ENCODE results near the gene CCHCR1.

The CCHCR1 gene

GRCh38 chr6:31126396-31127175 is 31.0 kb downstream of the CCHCR1 start:
- DNase-seq = no peak

DNA sequence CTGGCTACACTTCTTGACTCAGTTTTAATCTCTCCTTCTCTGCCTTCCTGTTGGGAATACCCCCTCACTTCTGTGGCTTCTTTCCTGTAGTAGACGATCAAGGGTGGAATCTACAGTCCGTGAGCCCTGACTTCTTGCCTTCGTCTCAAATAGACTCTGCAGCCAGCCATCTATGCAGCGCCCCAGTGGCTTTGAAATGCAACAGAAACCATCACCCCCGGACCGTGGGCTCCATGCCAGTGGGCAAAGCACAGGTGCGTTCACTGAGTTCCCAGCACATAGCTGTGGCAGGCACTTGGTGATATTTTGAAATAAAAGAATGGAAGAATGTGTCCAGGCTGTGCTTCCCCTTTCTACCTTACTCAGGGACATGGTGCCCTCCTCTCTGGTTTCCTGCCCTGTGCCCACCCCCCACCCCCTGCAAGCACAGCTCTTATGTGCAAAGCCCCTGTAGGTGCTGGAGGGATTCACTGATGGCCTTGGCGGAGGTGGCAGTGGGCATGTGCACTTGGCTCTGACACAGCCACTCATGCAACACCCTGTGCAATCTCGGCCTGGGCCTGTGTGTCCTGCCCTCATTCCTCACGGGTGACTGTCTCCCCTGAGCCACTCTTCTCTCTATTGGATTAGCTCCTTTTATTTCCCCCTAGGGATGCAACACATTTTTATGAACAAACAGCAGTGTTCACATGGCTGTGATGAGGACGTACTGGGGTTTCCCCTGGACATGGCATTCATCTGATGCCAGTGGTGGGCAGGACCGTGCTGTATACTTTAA is 31.8 kb downstream of the CCHCR1 start:
- no peak for DNase-seq

DNA sequence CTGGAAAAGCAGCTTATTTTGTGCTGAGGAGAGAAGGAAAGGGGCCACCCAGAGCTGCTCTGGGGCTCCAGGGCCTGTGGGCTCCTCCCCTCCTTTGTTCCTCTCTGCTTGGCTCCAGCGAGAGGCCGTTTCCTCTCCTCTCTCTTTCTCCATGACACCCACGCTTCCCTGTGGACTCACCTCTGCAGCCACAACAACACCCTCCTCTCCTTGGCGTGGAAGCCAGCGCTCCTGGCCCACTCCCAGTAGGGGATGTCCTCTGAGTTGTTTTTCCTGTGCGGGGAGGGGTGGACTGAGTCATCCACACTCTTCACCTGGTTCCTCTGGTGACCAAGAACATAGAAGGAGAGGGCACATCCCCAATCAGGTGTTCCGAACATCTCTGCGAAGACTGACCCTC is 32.4 kb downstream of the CCHCR1 start:
- DNase-seq = no peak

DNA sequence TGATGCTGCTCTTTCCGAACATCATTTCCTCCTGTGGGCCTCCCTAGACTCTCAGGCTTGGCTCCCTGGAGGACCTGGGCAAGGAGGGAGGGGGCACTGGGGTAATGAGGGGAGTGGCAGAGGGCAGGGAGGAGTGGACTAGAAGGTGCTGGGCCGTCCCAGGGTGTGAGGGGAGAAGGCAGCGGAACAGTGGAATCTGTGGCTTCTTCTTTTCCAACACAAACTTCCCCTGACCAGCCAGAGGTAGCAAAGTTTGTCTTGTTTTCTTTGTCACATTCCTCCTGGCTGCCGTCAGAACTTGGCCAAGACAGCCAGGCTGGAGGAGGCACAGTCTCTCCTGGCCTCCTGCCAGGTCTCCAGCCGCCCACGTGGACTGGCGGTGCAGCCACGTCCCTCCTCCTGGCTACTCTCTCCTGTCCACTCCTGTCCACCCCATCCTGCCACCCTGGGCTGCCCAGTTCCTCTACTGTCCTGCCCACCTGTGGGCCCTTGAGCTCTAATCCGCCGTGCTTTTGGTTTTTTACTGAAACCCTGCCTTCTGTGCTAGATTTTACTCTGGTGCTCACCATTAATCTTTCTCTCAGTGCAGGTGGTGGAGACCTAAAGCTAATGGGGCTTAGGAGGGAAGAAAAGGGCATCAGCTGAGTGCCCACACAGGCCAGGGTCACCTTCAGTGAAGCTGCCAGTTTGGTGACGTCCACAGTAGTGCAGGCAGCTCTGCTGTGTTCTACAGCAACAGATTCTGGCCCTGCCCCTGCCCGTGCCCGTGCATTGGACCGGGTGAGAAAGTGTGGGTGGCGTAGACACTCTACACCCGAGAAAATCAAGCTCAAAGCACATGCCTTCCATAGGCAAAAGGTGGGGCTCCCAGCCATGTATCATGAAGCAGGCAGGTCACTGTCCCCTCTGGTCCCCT is 34.6 kb downstream of the CCHCR1 start:
- no peak for DNase-seq

DNA sequence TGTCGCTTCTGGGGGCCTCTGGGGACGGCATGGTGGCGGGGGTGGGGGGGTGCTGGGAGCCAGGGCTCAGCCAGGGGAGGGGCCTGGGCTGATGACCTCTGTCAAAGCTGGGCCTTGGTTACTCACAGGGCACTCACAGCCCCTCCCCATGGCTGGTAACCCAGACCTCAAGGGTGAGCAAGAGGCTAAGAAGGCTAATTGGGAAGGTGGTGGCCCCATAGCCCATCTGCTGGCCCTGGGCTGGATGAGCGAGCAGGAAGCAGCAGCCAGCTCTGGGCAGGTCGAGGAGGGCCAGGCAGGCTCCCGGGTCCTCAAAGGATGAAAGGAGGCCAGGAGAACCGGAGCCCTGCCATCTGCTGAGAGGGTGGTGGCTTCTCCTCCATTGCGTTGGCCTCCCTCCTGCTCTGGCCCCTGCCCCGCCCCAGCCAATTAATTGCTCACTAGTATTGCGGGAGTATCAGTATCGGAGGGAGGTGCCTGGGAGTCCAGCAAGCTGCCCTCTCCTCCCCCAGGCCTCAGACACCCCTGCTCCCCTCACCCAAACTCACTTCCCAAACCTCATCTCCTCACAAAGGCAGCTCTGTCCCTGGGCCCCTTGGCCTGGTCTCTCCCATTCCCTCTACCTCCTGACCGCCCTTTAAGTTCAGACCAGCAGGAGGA is 36.3 kb downstream of the CCHCR1 start:
- DNase-seq = no peak

DNA sequence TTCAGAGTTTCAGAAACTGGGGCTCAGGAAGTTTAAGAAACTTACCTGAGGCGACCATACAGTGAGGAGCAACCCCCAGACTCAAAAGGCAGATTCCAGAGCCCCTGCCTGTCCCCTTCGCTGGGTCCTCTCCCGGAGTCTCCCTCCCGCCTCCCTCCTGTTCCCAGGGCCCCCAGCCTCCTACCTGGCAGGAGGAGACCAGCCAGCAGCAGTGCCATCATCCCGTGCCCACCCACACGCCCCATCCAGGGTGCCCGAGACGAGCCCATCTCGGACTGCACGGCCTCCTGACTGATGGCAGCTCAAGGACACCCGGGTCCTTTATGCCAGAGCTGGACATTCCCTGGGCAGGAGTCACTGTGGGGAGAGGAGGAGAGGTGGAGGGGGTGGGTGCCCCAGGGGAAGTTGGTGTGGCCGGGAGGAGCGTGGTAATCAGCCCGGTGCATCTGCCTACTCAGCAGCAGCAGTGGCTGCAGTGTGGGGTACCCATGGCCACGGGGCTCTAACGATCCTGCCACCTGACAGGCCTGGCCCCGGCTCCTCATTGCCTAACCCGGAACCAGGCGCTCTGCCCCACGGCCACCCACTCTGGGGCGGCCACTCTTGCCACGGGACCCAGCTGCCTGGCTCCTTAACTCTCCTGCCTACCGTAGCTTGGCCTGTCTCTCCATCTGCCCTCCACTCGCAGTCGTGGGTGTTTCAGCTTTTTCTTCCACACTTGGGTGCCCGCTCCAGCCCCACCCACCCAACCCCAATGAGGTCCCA is 37.3 kb downstream of the CCHCR1 start, which contains the start of gene CDSN:
Gene CDSN, minus strand, starts transcription at position 296 of the 765 bp plus-strand sequence. Its CDS starts 27 bp downstream, at position 269.
- no peak for DNase-seq

GRCh38 chr6:31118178-31118577 is 39.4 kb downstream of the CCHCR1 start:
- no peak for DNase-seq

DNA sequence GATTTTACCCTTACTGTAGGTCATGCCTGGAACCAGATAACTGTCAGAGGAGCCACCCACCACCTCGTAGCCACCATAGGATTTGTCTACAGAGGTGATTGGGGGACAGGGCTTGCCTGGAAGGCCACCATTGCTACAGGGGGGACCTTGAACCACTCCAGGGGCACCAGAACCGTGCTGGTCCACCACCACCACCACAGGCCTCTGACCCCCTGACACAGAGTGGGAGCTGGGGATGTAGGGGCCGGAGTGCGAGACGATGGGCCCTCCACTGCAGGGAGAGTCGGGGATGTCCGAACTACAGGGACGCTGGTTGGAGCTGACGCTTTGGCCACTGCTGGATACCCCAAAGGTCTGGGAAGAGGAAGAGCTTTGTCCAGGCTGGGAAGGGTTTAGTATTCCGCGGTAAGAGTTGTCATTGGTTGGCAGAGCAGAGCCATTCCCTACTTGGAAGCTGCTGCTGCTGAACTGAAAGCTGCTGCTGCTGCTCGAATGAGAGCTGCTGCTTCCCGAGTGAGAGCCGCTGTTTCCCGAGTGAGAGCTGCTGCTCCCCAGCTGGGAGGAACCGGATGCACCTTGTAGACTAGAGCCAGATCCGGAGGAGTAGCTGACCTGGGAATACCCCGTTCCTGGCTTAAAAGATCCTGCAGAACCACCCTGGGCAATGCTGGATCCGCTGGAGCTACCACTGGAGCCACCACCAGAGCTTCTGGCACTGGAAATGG is 40.8 kb downstream of the CCHCR1 start:
- DNase-seq = no peak

DNA sequence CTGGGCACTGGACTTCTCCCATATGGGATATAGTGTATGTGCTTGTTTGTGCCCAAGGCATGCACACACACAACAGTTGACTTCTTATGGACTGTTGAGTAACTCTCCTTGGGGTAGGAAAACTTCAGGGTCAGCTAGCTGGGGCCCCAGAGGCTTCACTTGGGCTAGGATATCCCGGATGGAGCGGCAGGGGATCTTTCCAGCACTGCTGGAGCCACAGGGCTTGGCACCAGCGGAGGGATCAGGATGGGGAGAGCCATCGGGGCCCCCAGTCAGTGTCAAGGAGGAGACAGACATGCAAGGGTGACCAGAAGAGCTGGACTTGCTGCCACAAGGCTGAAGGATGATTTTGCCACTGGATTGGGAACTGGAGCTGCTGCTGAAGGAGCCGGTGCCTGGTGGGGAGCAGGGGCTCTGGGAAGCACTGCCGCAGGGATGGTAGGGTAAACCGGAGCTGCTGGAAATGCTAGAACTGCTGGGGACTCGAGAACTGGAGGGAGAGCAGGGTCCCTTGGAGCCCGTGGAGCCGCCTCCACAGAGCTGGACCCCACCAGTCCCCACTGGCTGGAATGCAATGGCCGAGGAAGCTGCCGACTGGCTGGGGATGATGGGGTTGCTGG is 41.6 kb downstream of the CCHCR1 start:
- no peak for DNase-seq

DNA sequence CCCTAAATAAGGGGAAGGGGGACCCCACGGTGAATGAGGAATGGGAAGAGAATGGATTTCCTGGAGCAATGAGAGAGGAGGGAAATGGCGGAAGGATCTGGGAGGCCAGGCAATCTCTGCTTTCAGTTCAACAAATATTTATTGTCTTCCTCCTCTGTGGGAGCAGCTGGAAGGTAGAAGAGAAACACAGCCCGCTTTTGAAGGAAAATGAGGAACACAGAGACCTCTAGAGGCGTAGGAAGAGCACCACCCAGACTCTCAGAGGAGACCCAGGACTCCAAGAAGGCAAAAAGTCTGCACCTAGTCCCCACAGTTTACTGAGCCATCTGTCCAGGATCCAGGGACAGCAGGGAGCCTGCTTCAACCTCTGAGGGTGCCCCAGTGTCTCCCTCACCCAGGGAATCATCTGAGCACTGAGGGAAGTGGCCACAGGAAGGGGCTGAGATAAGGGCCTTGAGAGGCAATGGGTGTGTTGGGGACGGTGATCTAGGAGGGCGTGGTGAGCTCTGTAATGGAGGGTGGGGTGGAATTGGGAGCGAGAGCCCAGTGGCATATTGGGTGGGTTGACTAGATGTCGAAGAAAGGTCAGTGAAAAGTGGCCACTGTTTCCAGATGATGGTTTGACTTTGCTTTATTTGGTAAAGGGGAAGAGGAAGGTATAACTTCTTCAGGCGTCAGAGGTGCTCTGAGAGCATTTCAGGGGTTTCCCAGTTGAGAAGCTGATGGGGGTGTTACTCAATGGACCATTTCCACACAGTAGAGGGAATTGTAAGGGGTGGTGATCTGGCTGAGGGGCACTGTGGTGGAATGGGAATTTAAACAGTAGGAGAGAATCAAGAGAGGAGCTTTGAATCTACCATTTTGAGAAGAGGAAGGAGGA is 42.4 kb downstream of the CCHCR1 start:
- DNase-seq = no peak

DNA sequence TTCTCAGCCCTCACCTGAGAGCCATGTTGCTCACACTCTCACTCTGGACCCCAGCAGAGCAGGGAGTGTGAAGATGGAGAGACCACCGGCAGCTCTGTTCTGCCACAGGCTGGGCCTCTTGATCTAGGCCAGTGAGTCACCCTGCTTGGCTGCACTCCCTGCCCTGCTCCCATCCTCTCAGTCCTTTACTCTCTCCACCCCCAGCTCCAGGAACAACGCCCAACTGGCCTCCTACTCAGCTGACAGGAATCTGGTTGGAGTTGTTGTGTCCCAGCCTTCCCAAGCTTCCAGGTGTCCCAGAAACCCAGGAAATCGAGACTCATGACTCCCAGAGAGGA is 43.1 kb downstream of the CCHCR1 start, which contains the start of gene PSORS1C1:
Gene PSORS1C1, plus strand, starts transcription at position 260 of the 338 bp plus-strand sequence. CDS start 14,833 bp downstream, outside the sequence.
- no peak for DNase-seq

GRCh38 chr6:31113861-31114540 is 43.6 kb downstream of the CCHCR1 start:
- DNase-seq = no peak

DNA sequence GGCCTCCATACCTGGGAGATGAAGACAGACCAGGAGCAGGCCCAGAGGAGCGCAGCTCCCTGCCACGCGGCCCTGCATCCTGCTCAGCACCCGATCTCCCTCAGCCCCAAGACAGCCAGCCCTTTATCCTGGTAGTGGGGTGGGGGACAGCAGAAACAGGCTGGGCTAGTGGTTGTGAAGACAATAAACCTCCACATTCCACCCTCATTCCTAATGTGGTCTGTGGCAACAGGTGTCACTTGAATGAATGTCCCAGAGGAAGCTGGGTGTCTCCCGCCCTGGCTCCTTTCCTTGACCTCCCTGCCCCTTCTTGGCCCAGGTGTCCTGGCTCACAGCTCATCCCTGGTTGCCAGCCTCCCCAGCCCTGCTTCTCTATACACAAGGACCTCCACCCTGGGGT is 45.1 kb downstream of the CCHCR1 start, which contains the start of gene C6orf15:
Gene C6orf15, minus strand, starts transcription at position 98 of the 400 bp plus-strand sequence. Its CDS starts 20 bp downstream, at position 78.
- no peak for DNase-seq

DNA sequence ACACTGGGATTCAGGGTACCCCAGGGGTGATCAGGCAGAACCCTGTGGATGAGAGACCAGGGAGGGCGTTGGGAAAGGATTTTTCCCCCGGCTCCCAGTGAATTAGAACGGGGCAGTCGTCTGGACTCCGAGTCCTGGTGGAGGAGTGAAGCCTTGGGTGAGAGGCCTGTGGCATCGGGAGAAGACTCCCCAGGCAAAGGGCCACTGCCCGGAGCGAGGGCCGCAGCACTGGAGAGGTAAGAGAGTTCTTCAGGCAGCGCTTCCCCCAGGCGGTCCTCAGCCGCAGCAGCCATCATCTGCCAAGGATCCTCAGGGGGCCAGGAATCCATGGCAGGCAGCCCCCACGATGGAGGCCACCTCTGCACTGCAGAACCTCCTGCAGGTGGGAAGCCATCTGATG is 45.9 kb downstream of the CCHCR1 start:
- no peak for DNase-seq

DNA sequence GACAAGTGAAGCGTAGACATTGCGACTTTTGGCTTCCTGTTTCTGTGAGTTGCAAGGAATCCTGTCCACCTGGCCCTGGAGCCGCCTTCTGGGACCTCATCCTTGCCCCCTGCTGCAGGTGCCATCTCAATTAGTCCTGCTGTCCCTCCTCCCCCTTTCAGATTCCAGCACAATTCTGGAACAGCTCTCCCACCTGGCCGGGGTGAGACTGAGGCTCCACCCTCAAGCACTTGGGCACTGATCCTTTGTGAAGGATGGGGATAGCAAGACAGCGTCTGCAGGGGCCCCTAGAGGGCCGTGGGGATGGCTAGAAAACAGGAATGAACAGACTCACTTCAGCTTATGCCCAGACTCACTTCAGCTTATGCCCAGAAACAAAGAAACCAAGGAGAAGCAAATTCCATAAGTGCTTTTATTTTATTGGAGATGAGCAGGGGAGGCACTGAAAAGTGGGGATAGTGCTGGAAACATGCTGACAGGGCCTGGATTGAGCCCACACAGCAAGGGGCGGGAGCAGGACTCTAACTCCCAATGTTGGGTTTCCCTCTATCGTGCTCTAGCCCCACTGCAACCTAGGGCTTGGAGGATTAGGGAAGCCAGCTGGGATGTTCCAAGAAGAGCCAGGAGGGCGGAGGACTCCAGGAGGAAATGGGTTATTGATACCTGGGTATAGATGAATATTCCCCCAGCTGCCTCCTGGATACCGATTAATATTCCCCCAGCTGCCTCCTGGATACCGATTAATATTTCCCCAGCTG is 46.6 kb downstream of the CCHCR1 start:
- no peak for DNase-seq

GRCh38 chr6:31107052-31107451 is 50.5 kb downstream of the CCHCR1 start:
- no peak for DNase-seq

DNA sequence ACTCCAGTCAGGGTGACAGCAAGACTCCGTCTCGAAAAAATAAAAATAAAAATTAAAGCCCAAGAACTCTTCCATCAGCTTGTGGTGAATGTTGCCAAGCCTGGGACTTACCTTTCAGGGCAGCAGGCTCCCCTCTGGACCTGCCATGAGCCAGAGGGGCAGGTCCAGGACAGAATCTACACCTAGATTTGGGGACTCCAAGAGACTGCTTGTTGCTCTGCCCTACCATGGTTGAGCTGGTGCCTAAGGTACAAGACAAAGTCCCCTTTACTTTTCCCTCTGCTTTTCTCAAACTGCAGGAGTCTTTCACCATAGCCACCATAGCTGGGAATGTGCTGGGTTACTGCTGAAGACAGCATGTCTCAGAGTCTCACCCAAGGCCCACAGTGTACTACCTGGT is 54.5 kb downstream of the CCHCR1 start:
- DNase-seq = no peak

DNA sequence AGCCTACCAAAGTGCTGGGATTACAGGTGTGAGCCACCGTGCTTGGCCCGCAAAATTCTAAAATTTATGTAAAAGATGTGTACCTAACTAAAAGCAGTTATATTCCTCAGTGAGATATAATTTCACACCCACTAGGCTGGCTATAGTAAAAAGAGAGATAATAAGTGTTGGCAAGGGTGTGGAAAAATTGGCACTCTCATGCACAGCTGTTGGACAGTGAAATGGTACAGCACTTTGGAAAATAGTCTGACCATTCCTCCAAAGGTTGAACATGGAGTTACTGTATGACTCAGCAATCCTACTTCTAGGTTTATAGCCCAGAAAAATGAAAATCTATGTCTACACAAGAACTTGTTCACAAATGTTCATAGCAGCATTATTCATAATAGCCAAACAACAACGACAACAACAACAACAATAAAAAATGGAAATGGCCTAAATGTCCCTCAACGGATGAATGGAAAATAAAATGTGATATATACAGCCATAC is 59.1 kb downstream of the CCHCR1 start:
- no peak for DNase-seq
